Mesothelial cell of epicardium (in vitro differentiated cells): ENCODE results near the gene HERPUD2. TPM values are rescaled to one million over a fixed set of nuclear protein-coding genes. Genes with fewer than 3 reads are reported as not detected.
"Not testable (repeated sequence)": the region's sequence is repeated elsewhere in the genome, so short reads cannot be mapped to it uniquely, and the experiment has no call there.

Source experiments
- DNase-seq, 2 experiments: peaks; one replicate each; pipeline ENCODE4 v3.0.0; 2021; ENCODE audit warnings: low spot score in 2 of 2; ENCODE audit not compliant: unreplicated experiment in 2 of 2
- H3K27ac Mint-ChIP-seq: 2 replicates; pipeline ENCODE4 v1.8.0; 2021; ENCODE audit warnings: mixed read lengths
- H3K27me3 Mint-ChIP-seq: 2 replicates; pipeline ENCODE4 v1.8.0; 2021; ENCODE audit warnings: low read depth, mixed read lengths
- H3K36me3 Mint-ChIP-seq: 2 replicates; pipeline ENCODE4 v1.8.0; 2021; ENCODE audit warnings: mixed read lengths
- H3K4me1 Mint-ChIP-seq: 2 replicates; pipeline ENCODE4 v1.8.0; 2021; ENCODE audit warnings: mixed read lengths
- H3K4me3 Mint-ChIP-seq: 2 replicates; pipeline ENCODE4 v1.8.0; 2021; ENCODE audit warnings: mild to moderate bottlenecking, moderate library complexity, mixed read lengths
- H3K9me3 Mint-ChIP-seq: 2 replicates; pipeline ENCODE4 v1.8.0; 2021; ENCODE audit warnings: mixed read lengths
- total RNA-seq: library from RNA; stranded (reverse); gene quantifications from 3 replicates; pipeline ENCODE4 v1.2.1, GENCODE V29; 2021
- TF ChIP-seq, protein P1 (sequence below): fragments of 200-600 bp; sonication (generic); IDR thresholded peaks from one replicate; pipeline ENCODE4 v1.5.0; 2021; ENCODE audit warnings: antibody characterized with exemption; ENCODE audit not compliant: unreplicated experiment

Gene HERPUD2
- total RNA-seq, 1 donor from 2014 or later = 32.4 TPM

DNA sequence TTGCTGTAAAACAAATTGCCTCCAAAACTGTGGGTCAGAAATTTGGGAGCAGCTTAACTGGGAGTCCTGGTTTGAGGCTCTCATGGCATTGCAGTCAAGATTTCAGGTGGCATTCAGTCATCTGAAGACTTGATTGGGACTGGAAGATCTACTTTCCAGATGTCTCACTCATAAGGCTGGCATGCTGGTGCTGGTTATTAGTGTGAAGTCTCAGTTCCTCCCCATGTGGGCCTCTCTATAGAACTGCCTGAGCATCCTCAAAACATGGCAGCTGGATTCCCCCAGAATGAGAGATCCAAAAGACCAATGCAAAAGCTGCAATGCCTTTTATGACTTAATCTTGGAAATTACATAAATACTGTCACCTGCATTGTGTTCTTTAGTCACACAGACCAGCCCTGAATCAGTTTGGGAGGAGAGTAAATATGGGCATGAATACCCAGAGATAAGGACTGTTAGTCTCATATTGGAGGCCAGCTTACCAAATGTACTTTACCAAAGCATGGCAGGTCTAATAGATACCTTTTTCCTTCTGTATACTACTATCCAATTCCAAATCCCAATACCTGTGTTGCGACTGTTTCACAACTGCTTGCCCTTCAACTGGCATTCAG is 6.5 kb upstream of the HERPUD2 start:
- Mint-ChIP-seq H3K36me3 (peaks cover 8% of the 10 kb centered on the region), H3K4me1 (peaks cover 12% of the 10 kb centered on the region), H3K9me3 (peaks cover 3% of the 10 kb centered on the region), H3K4me3 (no peak overlapping the region), H3K27ac (no peak overlapping the region), H3K27me3 (no peaks in the 10 kb centered on the region)
- TF ChIP-seq, protein P1, sequence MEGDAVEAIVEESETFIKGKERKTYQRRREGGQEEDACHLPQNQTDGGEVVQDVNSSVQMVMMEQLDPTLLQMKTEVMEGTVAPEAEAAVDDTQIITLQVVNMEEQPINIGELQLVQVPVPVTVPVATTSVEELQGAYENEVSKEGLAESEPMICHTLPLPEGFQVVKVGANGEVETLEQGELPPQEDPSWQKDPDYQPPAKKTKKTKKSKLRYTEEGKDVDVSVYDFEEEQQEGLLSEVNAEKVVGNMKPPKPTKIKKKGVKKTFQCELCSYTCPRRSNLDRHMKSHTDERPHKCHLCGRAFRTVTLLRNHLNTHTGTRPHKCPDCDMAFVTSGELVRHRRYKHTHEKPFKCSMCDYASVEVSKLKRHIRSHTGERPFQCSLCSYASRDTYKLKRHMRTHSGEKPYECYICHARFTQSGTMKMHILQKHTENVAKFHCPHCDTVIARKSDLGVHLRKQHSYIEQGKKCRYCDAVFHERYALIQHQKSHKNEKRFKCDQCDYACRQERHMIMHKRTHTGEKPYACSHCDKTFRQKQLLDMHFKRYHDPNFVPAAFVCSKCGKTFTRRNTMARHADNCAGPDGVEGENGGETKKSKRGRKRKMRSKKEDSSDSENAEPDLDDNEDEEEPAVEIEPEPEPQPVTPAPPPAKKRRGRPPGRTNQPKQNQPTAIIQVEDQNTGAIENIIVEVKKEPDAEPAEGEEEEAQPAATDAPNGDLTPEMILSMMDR = no peak
- no peak for DNase-seq

DNA sequence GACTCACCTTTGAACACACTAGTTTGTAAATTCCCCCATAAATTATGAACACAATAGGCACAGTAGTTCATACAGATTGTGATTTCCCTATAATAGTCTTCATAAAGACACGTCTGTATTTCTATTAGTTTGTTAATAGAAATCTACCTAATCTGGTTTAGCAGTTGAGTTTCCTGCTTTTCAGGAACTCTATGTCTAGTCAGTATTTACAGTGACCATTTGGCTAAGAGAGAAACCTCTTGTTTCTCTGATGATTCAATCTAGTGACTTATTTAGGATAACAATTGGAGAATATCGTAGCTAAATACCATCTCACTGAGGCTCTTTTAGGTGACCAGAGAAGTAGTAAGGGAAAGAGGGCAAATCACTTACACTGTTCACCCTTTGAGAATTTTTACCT is 5.9 kb upstream of the HERPUD2 start:
- Mint-ChIP-seq H3K27ac (no peak overlapping the region), H3K27me3 (no peaks in the 10 kb centered on the region), H3K4me1 (peaks cover 8% of the 10 kb centered on the region), H3K36me3 (peaks cover 9% of the 10 kb centered on the region), H3K9me3 (peaks cover 3% of the 10 kb centered on the region), H3K4me3 (no peak overlapping the region)
- TF ChIP-seq, protein P1 = no peak
- DNase-seq = no peak

DNA sequence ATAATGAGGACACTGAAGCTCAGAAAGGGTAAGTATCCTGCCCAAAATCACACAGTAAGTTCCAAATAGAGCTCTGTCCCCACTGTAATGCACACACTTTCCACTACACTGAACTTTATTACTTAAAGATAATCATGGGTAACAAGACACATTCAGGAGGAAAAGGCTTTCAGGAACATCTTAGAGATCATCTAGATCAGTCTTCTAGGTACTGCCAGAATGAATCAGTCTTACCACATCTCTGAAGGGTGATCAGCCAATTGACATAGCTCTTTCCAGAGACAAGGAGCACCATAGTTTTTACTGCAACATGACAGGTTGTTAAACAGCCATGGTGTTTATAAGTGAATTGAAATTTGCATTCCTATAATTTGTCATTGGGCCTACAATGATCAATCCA is 5.4 kb upstream of the HERPUD2 start:
- Mint-ChIP-seq H3K27me3 (no peaks in the 10 kb centered on the region), H3K36me3 (peaks cover 9% of the 10 kb centered on the region), H3K4me1 (peaks cover 8% of the 10 kb centered on the region), H3K4me3 (no peak overlapping the region), H3K9me3 (peaks cover 3% of the 10 kb centered on the region), H3K27ac (no peak overlapping the region)
- no peak for DNase-seq
- TF ChIP-seq, protein P1 = no peak

DNA sequence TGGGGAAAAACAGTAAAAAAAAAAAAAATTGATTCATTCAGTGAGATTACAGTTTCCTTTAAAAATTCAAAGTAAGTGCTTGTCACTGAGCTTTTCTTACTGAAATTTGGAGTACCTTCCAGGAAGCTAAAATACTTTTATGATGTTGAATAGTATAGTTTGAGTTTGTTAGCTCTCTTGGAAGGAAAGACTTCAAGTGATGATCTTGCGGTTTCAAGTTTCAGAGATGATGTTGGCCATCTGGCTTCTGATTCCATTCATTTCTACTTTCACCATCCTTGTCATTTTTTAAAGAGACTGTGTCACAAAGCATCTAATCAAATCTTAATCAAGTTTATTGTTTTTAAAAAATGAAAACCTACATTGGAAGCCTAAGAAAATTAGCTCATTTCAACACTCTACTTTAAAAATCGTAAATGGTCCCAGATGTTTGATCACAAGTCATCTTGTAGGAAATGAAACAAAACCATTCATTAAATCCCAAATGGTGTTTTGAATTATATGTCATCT is 4.9 kb upstream of the HERPUD2 start:
- no peak overlapping the region for H3K27ac Mint-ChIP-seq
- H3K4me1 Mint-ChIP-seq = peaks cover 10% of the 10 kb centered on the region
- TF ChIP-seq, protein P1 = no peak
- peaks cover 9% of the 10 kb centered on the region for H3K36me3 Mint-ChIP-seq
- peaks cover 3% of the 10 kb centered on the region for H3K9me3 Mint-ChIP-seq
- no peaks in the 10 kb centered on the region for H3K27me3 Mint-ChIP-seq
- DNase-seq = no peak
- no peak overlapping the region for H3K4me3 Mint-ChIP-seq

DNA sequence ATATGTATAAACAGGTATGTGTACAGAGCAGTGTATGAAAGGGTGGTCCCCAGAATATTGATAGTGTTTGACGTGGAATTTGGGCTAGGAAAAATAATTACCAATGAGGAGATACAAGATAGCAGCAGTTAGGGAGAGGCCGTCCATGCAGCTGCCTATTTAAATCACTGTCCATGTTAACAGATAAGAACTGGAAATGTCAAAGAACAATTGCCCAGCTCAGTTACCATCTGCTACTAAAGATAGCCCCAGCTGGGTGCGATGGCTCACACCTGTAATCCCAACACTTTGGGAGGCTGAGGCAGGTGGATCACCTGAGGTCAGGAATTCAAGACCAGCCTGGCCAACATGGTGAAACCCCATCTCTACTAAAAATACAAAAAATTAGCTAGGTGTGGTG is 3.4 kb upstream of the HERPUD2 start:
- H3K36me3 Mint-ChIP-seq, H3K9me3 Mint-ChIP-seq, H3K27me3 Mint-ChIP-seq, H3K4me3 Mint-ChIP-seq, H3K27ac Mint-ChIP-seq, DNase-seq: not testable (repeated sequence)
- H3K4me1 Mint-ChIP-seq = peaks cover 18% of the 10 kb centered on the region

DNA sequence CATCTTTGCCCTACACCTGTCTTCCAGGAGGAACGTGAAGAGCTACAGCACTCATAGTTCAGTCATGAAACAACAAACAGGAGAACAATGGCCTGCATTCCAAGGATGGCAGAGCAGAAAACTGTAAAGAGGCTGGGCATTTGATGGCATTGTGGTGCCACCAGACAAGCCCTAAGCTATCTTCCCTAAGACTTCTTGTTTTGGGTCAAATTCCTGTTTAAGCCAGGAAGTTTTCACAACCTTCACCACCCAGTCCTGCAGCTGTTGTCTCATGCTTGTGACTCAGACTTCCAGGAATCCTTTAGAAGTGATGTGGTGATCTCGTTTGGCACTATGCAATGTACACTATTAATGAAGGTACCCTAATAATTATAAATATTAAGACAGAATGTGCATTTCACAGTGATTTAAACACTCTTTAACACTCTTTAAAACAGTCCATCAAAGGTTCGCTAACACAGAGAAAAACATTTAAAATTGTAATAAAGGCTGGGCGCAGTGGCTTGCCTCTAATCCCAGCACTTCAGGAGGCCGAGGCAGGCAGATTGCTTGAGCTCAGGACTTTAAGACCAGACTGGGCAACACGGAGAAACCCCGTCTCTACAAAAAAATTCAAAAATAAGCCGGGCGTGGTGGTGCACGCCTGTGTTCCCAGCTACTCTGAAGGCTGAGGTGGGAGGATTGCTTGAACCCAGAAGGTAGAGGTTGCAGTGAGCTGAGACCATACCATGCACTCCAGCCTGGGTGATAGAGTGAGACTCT is 2.7 kb upstream of the HERPUD2 start:
- no peak overlapping the region for H3K4me3 Mint-ChIP-seq
- TF ChIP-seq, protein P1 = no peak
- no peaks in the 10 kb centered on the region for H3K27me3 Mint-ChIP-seq
- peaks cover 3% of the 10 kb centered on the region for H3K9me3 Mint-ChIP-seq
- no peak overlapping the region for H3K27ac Mint-ChIP-seq
- H3K36me3 Mint-ChIP-seq = peaks cover 9% of the 10 kb centered on the region
- peaks cover 26% of the 10 kb centered on the region for H3K4me1 Mint-ChIP-seq
- no peak for DNase-seq
